Mesendoderm (in vitro differentiated cells): Measurements from ENCODE around the gene CLASP2.
"Not testable (repeated sequence)": the region's sequence is repeated elsewhere in the genome, so short reads cannot be mapped to it uniquely, and the experiment has no call there.

ENCODE experiments used
- DNase-seq: peaks from one replicate; pipeline ENCODE4 v3.0.0; 2013
- H2AK5ac ChIP-seq: 2 replicates; pipeline ENCODE4 v1.6.1; 2013; ENCODE audit warnings: low read length, inconsistent platforms
- H2BK120ac ChIP-seq: 2 replicates; pipeline ENCODE4 v1.6.1; 2013; ENCODE audit warnings: low read depth, mild to moderate bottlenecking, low read length, moderate library complexity, mixed read lengths
- H2BK15ac ChIP-seq: replicated peaks from 2 replicates; pipeline ENCODE4 v1.6.1; 2013; ENCODE audit warnings: low read depth, mild to moderate bottlenecking, moderate library complexity
- H2BK5ac ChIP-seq: 2 replicates; pipeline ENCODE4 v1.6.1; 2013; ENCODE audit warnings: low read length, inconsistent platforms
- H3K18ac ChIP-seq: 2 replicates; pipeline ENCODE4 v1.6.1; 2013; ENCODE audit warnings: mild to moderate bottlenecking, low read length, mixed read lengths
- H3K23ac ChIP-seq: one replicate; pipeline ENCODE4 v1.6.1; 2013; ENCODE audit warnings: low read length
- H3K27ac ChIP-seq: 2 replicates; pipeline ENCODE4 v1.5.1; 2013; ENCODE audit warnings: low read depth, mild to moderate bottlenecking, inconsistent platforms, low read length, moderate library complexity
- H3K27me3 ChIP-seq: 2 replicates; pipeline ENCODE4 v1.6.1; 2013; ENCODE audit warnings: low read length, control low read depth, mild to moderate bottlenecking, inconsistent platforms; ENCODE audit not compliant: insufficient read depth, poor library complexity
- H3K36me3 ChIP-seq: 2 replicates; pipeline ENCODE4 v1.6.1; 2013; ENCODE audit warnings: low read length, inconsistent platforms; ENCODE audit not compliant: control insufficient read depth, insufficient read depth
- H3K4ac ChIP-seq: one replicate; pipeline ENCODE4 v1.6.1; 2013; ENCODE audit warnings: low read depth, mild to moderate bottlenecking, low read length, moderate library complexity
- H3K4me1 ChIP-seq: 2 replicates; pipeline ENCODE4 v1.6.1; 2013; ENCODE audit warnings: low read depth, low read length, inconsistent platforms; ENCODE audit not compliant: control insufficient read depth
- H3K4me2 ChIP-seq: 2 replicates; pipeline ENCODE4 v1.6.1; 2013; ENCODE audit warnings: low read length
- H3K4me3 ChIP-seq: 2 replicates; pipeline ENCODE4 v1.5.1; 2013; ENCODE audit warnings: mild to moderate bottlenecking, low read length
- H3K56ac ChIP-seq: one replicate; pipeline ENCODE4 v1.6.1; 2013; ENCODE audit warnings: low read length
- H3K79me1 ChIP-seq: 2 replicates; pipeline ENCODE4 v1.6.1; 2013; ENCODE audit warnings: low read length, inconsistent platforms
- H3K79me2 ChIP-seq: 2 replicates; pipeline ENCODE4 v1.6.1; 2013; ENCODE audit warnings: mild to moderate bottlenecking, low read length; ENCODE audit not compliant: control insufficient read depth, insufficient read depth
- H3K9ac ChIP-seq: 2 replicates; pipeline ENCODE4 v1.6.1; 2013; ENCODE audit warnings: low read length, inconsistent platforms
- H4K5ac ChIP-seq: one replicate; pipeline ENCODE4 v1.6.1; 2013; ENCODE audit warnings: low read length
- H4K8ac ChIP-seq: one replicate; pipeline ENCODE4 v1.6.1; 2013; ENCODE audit warnings: low read depth, mild to moderate bottlenecking, control low read depth, low read length, moderate library complexity
- WGBS: extraction: QIAGEN DNeasy Blood & Tissue Kit; methylation state at CpG from one replicate; pipeline ENCODE4 v1.1.7; 2013; ENCODE audit warnings: low lambda C conversion rate, missing lambda C conversion rate; ENCODE audit not compliant: insufficient coverage; ENCODE audit errors: extremely low coverage; 5-methylcytosine and 5-hydroxymethylcytosine counted together

Gene CLASP2

GRCh38 chr3:33658621-33658990 lies 59.4 kb downstream of the CLASP2 start:
- DNase-seq = no peak
- Histone ChIP-seq H3K27me3 (no peaks in the 10 kb centered on the region), H3K18ac (no peak overlapping the region), H3K79me2 (peaks cover 2% of the 10 kb centered on the region), H4K5ac (no peak overlapping the region), H3K79me1 (peaks cover 6% of the 10 kb centered on the region), H4K8ac (no peak overlapping the region), H3K4me1 (peaks cover 2% of the 10 kb centered on the region), H3K56ac (peak overlapping the region; percentile 25), H3K4me3 (no peak overlapping the region), H2AK5ac (no peak overlapping the region), H2BK15ac (no peak overlapping the region), H3K9ac (peak overlapping the region; percentile 21), H3K4ac (no peak overlapping the region), H2BK5ac (no peak overlapping the region), H3K23ac (no peak overlapping the region), H2BK120ac (no peak overlapping the region), H3K27ac (no peak overlapping the region), H3K36me3 (no peaks in the 10 kb centered on the region), H3K4me2 (no peak overlapping the region)
- no CpG with 5 or more reads among the region's 2 CpGs for WGBS

DNA sequence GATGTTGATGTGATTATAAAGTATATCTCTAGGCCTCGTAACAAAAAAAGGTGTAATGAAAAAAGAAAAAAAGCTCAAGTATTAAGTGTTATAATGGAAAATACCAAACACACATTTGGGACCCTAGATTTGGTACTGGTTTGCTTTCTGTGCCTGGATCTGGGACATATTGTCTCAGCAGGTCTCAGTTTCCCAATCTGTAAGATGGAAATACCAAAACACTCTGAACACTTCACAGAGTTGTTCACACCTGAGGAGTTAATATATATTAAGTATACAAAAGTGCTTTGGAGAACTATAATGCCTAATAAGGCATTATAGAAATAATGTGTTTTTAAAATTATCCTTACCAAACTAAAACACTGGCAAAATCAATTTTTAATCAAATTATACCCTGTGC lies 60.0 kb downstream of the CLASP2 start:
- no peak overlapping the region for H2BK15ac ChIP-seq
- H3K4me1 ChIP-seq = peaks cover 2% of the 10 kb centered on the region
- no peak overlapping the region for H3K56ac ChIP-seq
- no peak overlapping the region for H4K5ac ChIP-seq
- H2BK5ac ChIP-seq = no peak overlapping the region
- no peak overlapping the region for H3K4me3 ChIP-seq
- no peak overlapping the region for H3K18ac ChIP-seq
- H2AK5ac ChIP-seq = no peak overlapping the region
- no peak overlapping the region for H3K27ac ChIP-seq
- no peak overlapping the region for H4K8ac ChIP-seq
- DNase-seq = no peak
- no peak overlapping the region for H3K4ac ChIP-seq
- no peak overlapping the region for H3K4me2 ChIP-seq
- H2BK120ac ChIP-seq = no peak overlapping the region
- H3K79me2 ChIP-seq = peaks cover 2% of the 10 kb centered on the region
- no peak overlapping the region for H3K9ac ChIP-seq
- no peak overlapping the region for H3K23ac ChIP-seq
- no peaks in the 10 kb centered on the region for H3K36me3 ChIP-seq
- peaks cover 6% of the 10 kb centered on the region for H3K79me1 ChIP-seq
- H3K27me3 ChIP-seq = no peaks in the 10 kb centered on the region
- WGBS = no CpG with 5 or more reads among the region's 1 CpG

DNA sequence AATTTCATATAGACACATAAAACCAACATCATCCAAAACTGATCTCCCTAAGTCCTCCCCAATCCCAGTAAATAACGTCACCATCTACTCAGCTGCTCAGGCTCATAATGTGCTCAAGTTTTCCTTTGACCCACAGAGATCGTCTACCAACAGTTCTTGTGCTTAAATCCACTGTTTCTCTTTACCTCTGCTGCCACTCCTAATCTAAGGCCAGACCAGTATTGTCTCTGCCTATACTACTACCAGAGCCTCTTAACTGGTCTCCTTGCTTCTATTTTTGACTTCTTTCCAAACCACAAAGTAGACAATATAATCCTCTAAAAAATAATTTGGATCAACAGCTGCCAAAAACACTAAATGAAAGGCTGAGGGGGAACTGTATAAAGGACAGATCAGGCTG lies 65.3 kb downstream of the CLASP2 start:
- no peaks in the 10 kb centered on the region for H3K27me3 ChIP-seq
- no peak overlapping the region for H3K4me3 ChIP-seq
- H3K27ac ChIP-seq = no peak overlapping the region
- H2BK120ac ChIP-seq = no peak overlapping the region
- no peaks in the 10 kb centered on the region for H3K4me1 ChIP-seq
- H3K18ac ChIP-seq = no peak overlapping the region
- H2BK5ac ChIP-seq = no peak overlapping the region
- H3K36me3 ChIP-seq = no peaks in the 10 kb centered on the region
- H3K23ac ChIP-seq = no peak overlapping the region
- peaks cover 4% of the 10 kb centered on the region for H3K79me2 ChIP-seq
- WGBS = no CpG with 5 or more reads among the region's 2 CpGs
- no peak overlapping the region for H4K8ac ChIP-seq
- no peak overlapping the region for H2AK5ac ChIP-seq
- H3K4me2 ChIP-seq = no peak overlapping the region
- H3K4ac ChIP-seq = no peak overlapping the region
- peaks cover 4% of the 10 kb centered on the region for H3K79me1 ChIP-seq
- no peak overlapping the region for H2BK15ac ChIP-seq
- H4K5ac ChIP-seq = no peak overlapping the region
- no peak overlapping the region for H3K56ac ChIP-seq
- no peak for DNase-seq
- H3K9ac ChIP-seq = no peak overlapping the region

DNA sequence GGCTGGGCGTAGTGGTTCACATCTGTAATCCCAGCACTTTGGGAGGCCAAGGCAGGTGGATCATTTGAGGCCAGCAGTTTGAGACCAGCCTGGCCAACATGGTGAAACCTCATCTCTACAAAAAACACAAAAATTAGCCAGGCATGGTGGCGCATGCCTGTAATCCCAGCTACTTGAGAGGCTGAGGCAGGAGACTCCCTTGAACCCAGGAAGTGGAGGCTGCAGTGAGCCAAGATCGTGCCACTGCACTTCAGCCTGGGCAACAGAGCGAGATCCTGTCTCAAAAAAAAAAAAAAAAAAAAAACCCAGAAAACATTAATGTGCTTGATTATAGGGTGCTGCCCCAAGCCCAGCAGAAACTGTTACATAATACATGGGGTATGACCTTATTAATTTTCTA lies 67.0 kb downstream of the CLASP2 start:
- H2AK5ac ChIP-seq, H3K27me3 ChIP-seq, H3K56ac ChIP-seq, H2BK120ac ChIP-seq, H3K18ac ChIP-seq, H4K8ac ChIP-seq, H3K4me2 ChIP-seq, H2BK5ac ChIP-seq, H3K79me2 ChIP-seq, H3K36me3 ChIP-seq, H3K27ac ChIP-seq, H3K4ac ChIP-seq, H3K79me1 ChIP-seq, H3K9ac ChIP-seq, H2BK15ac ChIP-seq, H4K5ac ChIP-seq, H3K4me3 ChIP-seq, H3K4me1 ChIP-seq, DNase-seq, H3K23ac ChIP-seq: not testable (repeated sequence)
- WGBS = no CpG with 5 or more reads among the region's 4 CpGs

DNA sequence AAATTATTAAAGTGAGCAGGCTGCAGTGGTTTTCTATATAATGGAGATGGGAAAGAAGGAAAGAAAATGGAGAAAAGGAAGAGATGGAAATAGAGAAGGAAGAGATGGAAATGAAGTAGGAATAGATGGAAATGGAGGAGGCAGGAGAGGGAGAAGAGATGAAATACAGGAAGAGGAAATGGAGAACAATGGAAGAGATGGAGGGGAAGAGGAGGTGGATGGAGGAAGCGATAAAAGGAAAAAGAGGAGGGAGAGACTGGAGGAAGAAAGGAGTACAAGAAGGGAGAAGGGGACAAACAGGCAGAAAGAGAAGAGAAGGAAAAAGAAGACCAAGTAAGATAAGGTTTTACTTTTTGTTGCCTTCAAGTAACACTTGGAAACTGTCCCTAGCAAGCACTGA lies 67.6 kb downstream of the CLASP2 start:
- Histone ChIP-seq H3K23ac (no peak overlapping the region), H3K4me2 (no peak overlapping the region), H3K4ac (no peak overlapping the region), H3K18ac (no peak overlapping the region), H3K56ac (no peak overlapping the region), H3K4me1 (no peaks in the 10 kb centered on the region), H2AK5ac (no peak overlapping the region), H3K79me1 (peaks cover 4% of the 10 kb centered on the region), H2BK120ac (no peak overlapping the region), H3K79me2 (peaks cover 4% of the 10 kb centered on the region), H3K36me3 (no peaks in the 10 kb centered on the region), H4K8ac (no peak overlapping the region), H3K9ac (no peak overlapping the region), H3K27me3 (no peaks in the 10 kb centered on the region), H2BK15ac (no peak overlapping the region), H3K27ac (no peak overlapping the region), H4K5ac (no peak overlapping the region), H3K4me3 (no peak overlapping the region), H2BK5ac (no peak overlapping the region)
- DNase-seq = no peak
- 100% methylated on average over 1 of the region's 1 CpG for WGBS

- no peak overlapping the region for H3K23ac ChIP-seq
- no peak for DNase-seq
- no peak overlapping the region for H3K4me3 ChIP-seq
- no peak overlapping the region for H3K4ac ChIP-seq
- H3K27ac ChIP-seq = no peak overlapping the region
- no peak overlapping the region for H2BK15ac ChIP-seq
- no peak overlapping the region for H3K18ac ChIP-seq
- H4K5ac ChIP-seq = no peak overlapping the region
- H3K56ac ChIP-seq = no peak overlapping the region
- no peak overlapping the region for H2BK120ac ChIP-seq
- H4K8ac ChIP-seq = no peak overlapping the region
- H3K36me3 ChIP-seq = no peaks in the 10 kb centered on the region
- H3K27me3 ChIP-seq = no peaks in the 10 kb centered on the region
- H2BK5ac ChIP-seq = no peak overlapping the region
- no peak overlapping the region for H2AK5ac ChIP-seq
- H3K79me1 ChIP-seq = peaks cover 2% of the 10 kb centered on the region
- H3K9ac ChIP-seq = no peak overlapping the region
- H3K4me1 ChIP-seq = no peaks in the 10 kb centered on the region
- peaks cover 4% of the 10 kb centered on the region for H3K79me2 ChIP-seq
- no CpG with 5 or more reads among the region's 1 CpG for WGBS
- no peak overlapping the region for H3K4me2 ChIP-seq
Measured at GRCh38 chr3:33648793-33649192, 69.3 kb downstream of the CLASP2 start.
